DMS79 (cell line): ENCODE results near the gene SAFB.

Source experiments
- DNase-seq: peaks from one replicate; lab custom pipeline; 2025; lab: John Stamatoyannopoulos, UW

The SAFB gene

GRCh38 chr19:5666921-5667610 is 44.2 kb downstream of the SAFB start:
- DNase-seq, result no peak

- DNase-seq, result no peak
These were observed 44.9 kb downstream of the SAFB start for GRCh38 chr19:5667751-5668271.

GRCh38 chr19:5669212-5669611 is 46.3 kb downstream of the SAFB start:
- DNase-seq, result no peak

GRCh38 chr19:5671600-5671999 is 48.7 kb downstream of the SAFB start:
- DNase-seq, result no peak

- no peak for DNase-seq
These were observed 50.0 kb downstream of the SAFB start for GRCh38 chr19:5672708-5673459.

GRCh38 chr19:5673752-5674151 is 50.9 kb downstream of the SAFB start:
- no peak for DNase-seq

GRCh38 chr19:5674714-5675113 is 51.8 kb downstream of the SAFB start:
- DNase-seq, result no peak

GRCh38 chr19:5676105-5676771 is 53.4 kb downstream of the SAFB start:
- DNase-seq, result no peak

- no peak for DNase-seq
These were observed 53.9 kb downstream of the SAFB start for GRCh38 chr19:5676772-5677105.

- DNase-seq, result no peak
These were observed 54.3 kb downstream of the SAFB start for GRCh38 chr19:5677136-5677535.

- DNase-seq, result no peak
These were observed 54.7 kb downstream of the SAFB start for GRCh38 chr19:5677580-5677979.

- DNase-seq, result no peak
These were observed 55.3 kb downstream of the SAFB start for GRCh38 chr19:5678071-5678718.

- no peak for DNase-seq
These were observed 56.6 kb downstream of the SAFB start for GRCh38 chr19:5679289-5680083.

- no peak for DNase-seq
These were observed 57.2 kb downstream of the SAFB start for GRCh38 chr19:5680084-5680436.

GRCh38 chr19:5680437-5681368 is 57.8 kb downstream of the SAFB start, which contains the start of the genes HSD11B1L and MICOS13:
Gene HSD11B1L, plus strand, starts transcription at chr19:5681027. Its CDS starts 3,806 bp downstream, at chr19:5684833.
Gene MICOS13, minus strand, starts transcription at chr19:5680516. Its CDS starts 30 bp downstream, at chr19:5680486.
- DNase-seq, result peak; percentile 96

GRCh38 chr19:5681391-5682106 is 58.7 kb downstream of the SAFB start:
- no peak for DNase-seq

- no peak for DNase-seq
These were observed 59.2 kb downstream of the SAFB start for GRCh38 chr19:5682107-5682482.

GRCh38 chr19:5683177-5683886 is 60.4 kb downstream of the SAFB start:
- DNase-seq, result no peak
